HEK293T (cell line): ENCODE measurements around the gene AXIN1.

Source experiments
- ARNT ChIP-seq: fragments of 450-650 bp; IDR thresholded peaks from 2 replicates; pipeline ENCODE4 v1.6.1; 2017; ENCODE audit warnings: mild to moderate bottlenecking
- BHLHE40 ChIP-seq: fragments of 450-650 bp; IDR thresholded peaks from 2 replicates; pipeline ENCODE4 v1.6.1; 2016; ENCODE audit warnings: mild to moderate bottlenecking, moderate library complexity, borderline replicate concordance
- ELF4 ChIP-seq: fragments of 450-650 bp; IDR thresholded peaks from 2 replicates; pipeline ENCODE4 v1.6.1; 2017; ENCODE audit warnings: antibody characterized with exemption
- FOXA1 ChIP-seq: fragments of 450-650 bp; IDR thresholded peaks from 2 replicates; pipeline ENCODE4 v1.6.1; 2016; ENCODE audit warnings: mild to moderate bottlenecking
- FOXK2 ChIP-seq: fragments of 450-650 bp; IDR thresholded peaks from 2 replicates; pipeline ENCODE4 v1.6.1; 2016; ENCODE audit warnings: mild to moderate bottlenecking
- FOXM1 ChIP-seq: fragments of 450-650 bp; IDR thresholded peaks from 2 replicates; pipeline ENCODE4 v1.6.1; 2017; ENCODE audit warnings: mild to moderate bottlenecking, borderline replicate concordance
- HDGF ChIP-seq: fragments of 450-650 bp; IDR thresholded peaks from 2 replicates; pipeline ENCODE4 v1.6.1; 2017; ENCODE audit warnings: antibody characterized with exemption, borderline replicate concordance
- L3MBTL2 ChIP-seq: fragments of 450-650 bp; conservative IDR thresholded peaks from 2 replicates; pipeline ENCODE4 v1.6.1; 2016; ENCODE audit warnings: mild to moderate bottlenecking
- LEF1 ChIP-seq: fragments of 450-650 bp; IDR thresholded peaks from 2 replicates; pipeline ENCODE4 v1.6.1; 2017; ENCODE audit warnings: mild to moderate bottlenecking, borderline replicate concordance
- NFRKB ChIP-seq: fragments of 450-650 bp; IDR thresholded peaks from 2 replicates; pipeline ENCODE4 v1.6.1; 2016; ENCODE audit warnings: mild to moderate bottlenecking, moderate library complexity
- PKNOX1 ChIP-seq: fragments of 450-650 bp; IDR thresholded peaks from 2 replicates; pipeline ENCODE4 v1.6.1; 2016
- SP1 ChIP-seq: fragments of 450-650 bp; IDR thresholded peaks from 2 replicates; pipeline ENCODE4 v1.6.1; 2017
- SUZ12 ChIP-seq: fragments of 450-650 bp; IDR thresholded peaks from 2 replicates; pipeline ENCODE4 v1.6.1; 2016; ENCODE audit warnings: mild to moderate bottlenecking
- TARDBP ChIP-seq: fragments of 450-650 bp; IDR thresholded peaks from 2 replicates; pipeline ENCODE4 v1.6.1; 2016

GRCh38 chr16:259226-259625 lies 93.3 kb downstream of the AXIN1 start:
- TF ChIP-seq FOXK2 (no peak), FOXM1 (no peak), ARNT (no peak), HDGF (no peak), SP1 (no peak), PKNOX1 (no peak), SUZ12 (no peak), TARDBP (no peak), FOXA1 (no peak), L3MBTL2 (no peak), BHLHE40 (no peak), LEF1 (no peak), ELF4 (no peak), NFRKB (no peak)
